ENCODE data around the gene ZFP36L2.

DNA sequence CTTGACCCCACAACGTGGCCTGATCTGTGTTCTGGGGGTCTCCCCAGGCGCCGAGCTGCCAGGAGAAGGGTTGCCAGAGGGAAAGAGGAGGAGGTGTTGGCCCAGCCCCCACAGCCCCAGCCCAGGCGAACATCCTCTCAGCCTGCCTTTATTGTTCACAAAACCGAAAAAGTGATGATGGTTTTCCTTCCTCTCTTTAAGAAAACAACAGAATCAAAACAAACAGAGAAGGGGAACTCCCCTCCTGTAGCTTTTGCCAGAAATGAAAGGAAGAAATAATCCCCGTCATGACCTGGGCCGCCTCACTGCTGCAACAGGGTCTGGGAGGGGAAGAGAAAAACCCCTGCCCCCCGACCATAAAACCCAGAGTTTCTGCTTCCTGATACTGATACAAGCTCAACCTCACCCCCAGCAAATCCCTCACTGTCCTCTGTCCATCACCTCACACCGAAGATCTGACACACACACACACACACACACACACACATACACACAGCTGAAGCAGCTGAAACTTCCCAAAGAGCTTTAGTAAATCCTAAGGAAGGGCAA lies 52.0 kb downstream of the ZFP36L2 start:
- no peak for TF ChIP-seq CTCF (IDR thresholded peaks at IDR 0.05)
- no peak for TF ChIP-seq POLR2A (IDR thresholded peaks at IDR 0.05)

Data from thyroid gland (tissue), 4 donors.